GM21360 (cell line): Measurements from ENCODE around the gene NUBPL.
"Not testable (repeated sequence)": the region's sequence is repeated elsewhere in the genome, so short reads cannot be mapped to it uniquely, and the experiment has no call there.

ENCODE experiments used
- ATAC-seq: cut with Tn5 transposase; IDR thresholded peaks from one replicate; pipeline ENCODE4 v1.9.1; 2021; ENCODE audit warnings: mild to moderate bottlenecking, moderate library complexity; ENCODE audit not compliant: unreplicated experiment

Gene NUBPL

GRCh38 chr14:31578266-31578665 is 17.1 kb downstream of the NUBPL start:
- no peak for ATAC-seq

- ATAC-seq = no peak
Measured at GRCh38 chr14:31578792-31579501, 17.7 kb downstream of the NUBPL start.

GRCh38 chr14:31580234-31580633 is 19.0 kb downstream of the NUBPL start:
- ATAC-seq = no peak

- no peak for ATAC-seq
Measured at GRCh38 chr14:31582286-31582691, 21.1 kb downstream of the NUBPL start.

GRCh38 chr14:31582836-31583452 is 21.7 kb downstream of the NUBPL start:
- no peak for ATAC-seq

- ATAC-seq = no peak
Measured at GRCh38 chr14:31590206-31590605, 29.0 kb downstream of the NUBPL start.

- ATAC-seq = no peak
Measured at GRCh38 chr14:31592122-31592521, 30.9 kb downstream of the NUBPL start.

GRCh38 chr14:31592631-31593030 is 31.4 kb downstream of the NUBPL start:
- ATAC-seq = no peak

- no peak for ATAC-seq
Measured at GRCh38 chr14:31596342-31597095, 35.3 kb downstream of the NUBPL start.

GRCh38 chr14:31605702-31606101 is 44.5 kb downstream of the NUBPL start:
- ATAC-seq = no peak

GRCh38 chr14:31611778-31612433 is 50.7 kb downstream of the NUBPL start:
- no peak for ATAC-seq

GRCh38 chr14:31613188-31613587 is 52.0 kb downstream of the NUBPL start:
- ATAC-seq = no peak

GRCh38 chr14:31618884-31619283 is 57.7 kb downstream of the NUBPL start:
- not testable (repeated sequence) for ATAC-seq

- no peak for ATAC-seq
Measured at GRCh38 chr14:31619440-31619839, 58.2 kb downstream of the NUBPL start.

- ATAC-seq = not testable (repeated sequence)
Measured at GRCh38 chr14:31620898-31621297, 59.7 kb downstream of the NUBPL start.

GRCh38 chr14:31622060-31622459 is 60.9 kb downstream of the NUBPL start:
- no peak for ATAC-seq

- ATAC-seq = not testable (repeated sequence)
Measured at GRCh38 chr14:31652900-31653299, 91.7 kb downstream of the NUBPL start.

GRCh38 chr14:31657917-31658316 is 96.7 kb downstream of the NUBPL start:
- no peak for ATAC-seq

- no peak for ATAC-seq
Measured at GRCh38 chr14:31659278-31659677, 98.1 kb downstream of the NUBPL start.

GRCh38 chr14:31660191-31660590 is 99.0 kb downstream of the NUBPL start:
- ATAC-seq = peak; percentile 54

GRCh38 chr14:31660728-31661127 is 99.5 kb downstream of the NUBPL start:
- ATAC-seq = no peak
